Ramos (cell line): ENCODE results near the gene NCKIPSD.
"Not testable (repeated sequence)": the region's sequence is repeated elsewhere in the genome, so short reads cannot be mapped to it uniquely, and the experiment has no call there.

ENCODE experiments used
- in situ Hi-C: fragments of 300-500 bp; cut with MboI; formaldehyde crosslinking; loops from one replicate; pipeline ENCODE4 v1.14.3; 2022; ENCODE audit warnings: low sequenced_read_pairs; ENCODE audit not compliant: unreplicated experiment

The NCKIPSD gene

GRCh38 chr3:48685603-48686511 is at the start of gene NCKIPSD:
TSS of gene NCKIPSD (minus strand) at chr3:48685915. CDS start at chr3:48685807, 108 bp downstream.
- in situ Hi-C loops = no loop called here

- in situ Hi-C loops = loop anchor here (25.0 kb wide), 1 partner anchor 227 kb away; no protein-coding TSS in a partner anchor
Measured at GRCh38 chr3:48735075-48735767, 49.5 kb upstream of the NCKIPSD start.

- in situ Hi-C loops = loop anchor here (25.0 kb wide), 1 partner anchor 228 kb away; no protein-coding TSS in a partner anchor
Measured at GRCh38 chr3:48734541-48734940, 48.8 kb upstream of the NCKIPSD start.

- in situ Hi-C loops = loop anchor here (25.0 kb wide), 1 partner anchor 228 kb away; no protein-coding TSS in a partner anchor
Measured at GRCh38 chr3:48733752-48734518, 48.2 kb upstream of the NCKIPSD start.

- in situ Hi-C loops = loop anchor here (25.0 kb wide), 1 partner anchor 235 kb away; no protein-coding TSS in a partner anchor
Measured at GRCh38 chr3:48727511-48727910, 41.8 kb upstream of the NCKIPSD start.

GRCh38 chr3:48725185-48725855 is 39.6 kb upstream of the NCKIPSD start:
- in situ Hi-C loops = loop anchor here (25.0 kb wide), 1 partner anchor 237 kb away; no protein-coding TSS in a partner anchor

- in situ Hi-C loops = no loop called here
Measured at GRCh38 chr3:48723725-48724124, 38.0 kb upstream of the NCKIPSD start.

GRCh38 chr3:48723293-48723692 is 37.6 kb upstream of the NCKIPSD start:
- in situ Hi-C loops = not testable (repeated sequence)

GRCh38 chr3:48716982-48717746 is 31.4 kb upstream of the NCKIPSD start, which contains the start of gene IP6K2:
TSS of gene IP6K2 (minus strand) at chr3:48717221. CDS start at chr3:48695291, 21,930 bp downstream.
- in situ Hi-C loops = no loop called here

GRCh38 chr3:48716508-48716981 is 30.8 kb upstream of the NCKIPSD start:
- in situ Hi-C loops = no loop called here

- in situ Hi-C loops = no loop called here
Measured at GRCh38 chr3:48715174-48715800, 29.6 kb upstream of the NCKIPSD start.

GRCh38 chr3:48711727-48712126 is 26.0 kb upstream of the NCKIPSD start:
- in situ Hi-C loops = no loop called here

- in situ Hi-C loops = no loop called here
Measured at GRCh38 chr3:48709051-48709461, 23.3 kb upstream of the NCKIPSD start.

- in situ Hi-C loops = no loop called here
Measured at GRCh38 chr3:48708481-48708889, 22.8 kb upstream of the NCKIPSD start.

- in situ Hi-C loops = no loop called here
Measured at GRCh38 chr3:48707157-48707556, 21.4 kb upstream of the NCKIPSD start.

- in situ Hi-C loops = no loop called here
Measured at GRCh38 chr3:48702320-48702920, 16.7 kb upstream of the NCKIPSD start.

- in situ Hi-C loops = no loop called here
Measured at GRCh38 chr3:48700731-48701405, 15.2 kb upstream of the NCKIPSD start.
